GM23338 (cell line): Measurements from ENCODE around the gene BIRC3. TPM values are rescaled to one million over a fixed set of nuclear protein-coding genes. Genes with fewer than 3 reads are reported as not detected.

ENCODE experiments used
- ATAC-seq: fragments of 200-7000 bp; cut with Tn5 transposase; 3 replicates; pipeline ENCODE4 v1.9.1; 2020
- DNase-seq: peaks from one replicate; pipeline ENCODE4 v3.0.0-alpha.2; 2015; ENCODE audit warnings: low spot score
- H2AFZ ChIP-seq: fragments of 200-600 bp; sonication (generic); 2 replicates; pipeline ENCODE4 v1.8.0; 2016; ENCODE audit warnings: antibody characterized with exemption, mild to moderate bottlenecking, moderate library complexity
- H3F3A ChIP-seq: fragments of 200-600 bp; sonication (generic); replicated peaks from 2 replicates; pipeline ENCODE4 v1.8.0; 2017; ENCODE audit warnings: antibody characterized with exemption, mixed run types, low read depth
- H3K27ac ChIP-seq: fragments of 200-600 bp; sonication (generic); 2 replicates; pipeline ENCODE4 v1.6.1; 2016; ENCODE audit warnings: low read depth
- H3K27me3 ChIP-seq: fragments of 200-600 bp; sonication (generic); 2 replicates; pipeline ENCODE4 v1.8.0; 2016; ENCODE audit warnings: mild to moderate bottlenecking, mixed run types, moderate library complexity; ENCODE audit not compliant: insufficient read depth
- H3K36me3 ChIP-seq: fragments of 200-600 bp; sonication (generic); 2 replicates; pipeline ENCODE4 v1.8.0; 2016; ENCODE audit warnings: mild to moderate bottlenecking; ENCODE audit not compliant: insufficient read depth
- H3K4me1 ChIP-seq: fragments of 200-600 bp; sonication (generic); 2 replicates; pipeline ENCODE4 v1.8.0; 2016; ENCODE audit warnings: mild to moderate bottlenecking, moderate library complexity; ENCODE audit not compliant: insufficient read depth
- H3K4me2 ChIP-seq: fragments of 200-600 bp; sonication (generic); 2 replicates; pipeline ENCODE4 v1.7.1; 2017; ENCODE audit warnings: mixed run types
- H3K4me3 ChIP-seq: fragments of 200-600 bp; sonication (generic); 2 replicates; pipeline ENCODE4 v1.6.1; 2016; ENCODE audit warnings: mixed run types
- H3K79me2 ChIP-seq: fragments of 200-600 bp; sonication (generic); replicated peaks from 2 replicates; pipeline ENCODE4 v1.8.0; 2017; ENCODE audit warnings: mild to moderate bottlenecking; ENCODE audit not compliant: insufficient read depth
- H3K9me2 ChIP-seq: fragments of 200-600 bp; sonication (generic); 2 replicates; pipeline ENCODE4 v1.8.0; 2017; ENCODE audit not compliant: insufficient read depth
- H4K20me1 ChIP-seq: fragments of 200-600 bp; sonication (generic); replicated peaks from 2 replicates; pipeline ENCODE4 v1.8.0; 2017; ENCODE audit warnings: mild to moderate bottlenecking; ENCODE audit not compliant: insufficient read depth
- H3K27ac Mint-ChIP-seq: 2 replicates; pipeline ENCODE4 v1.8.0; 2020; ENCODE audit warnings: inconsistent platforms, mild to moderate bottlenecking, moderate library complexity, mixed read lengths
- H3K27me3 Mint-ChIP-seq: 3 replicates; pipeline ENCODE4 v1.8.0; 2022; ENCODE audit warnings: low read depth, mild to moderate bottlenecking, moderate library complexity, mixed read lengths, inconsistent platforms; ENCODE audit not compliant: insufficient read depth, poor library complexity
- H3K36me3 Mint-ChIP-seq: 3 replicates; pipeline ENCODE4 v1.8.0; 2021; ENCODE audit warnings: low read depth, mild to moderate bottlenecking, inconsistent platforms, moderate library complexity, mixed read lengths
- H3K4me1 Mint-ChIP-seq: 3 replicates; pipeline ENCODE4 v1.8.0; 2020; ENCODE audit warnings: mild to moderate bottlenecking, inconsistent platforms, mixed read lengths
- H3K4me3 Mint-ChIP-seq: 3 replicates; pipeline ENCODE4 v1.8.0; 2021; ENCODE audit warnings: moderate library complexity, mild to moderate bottlenecking, inconsistent platforms, mixed read lengths
- H3K9me3 Mint-ChIP-seq: 3 replicates; pipeline ENCODE4 v1.8.0; 2020; ENCODE audit warnings: moderate library complexity, mild to moderate bottlenecking, inconsistent platforms, mixed read lengths
- CREB1 ChIP-seq: fragments of 250-450 bp; sonication (Bioruptor Pico); IDR thresholded peaks from 2 replicates; pipeline ENCODE4 v1.5.0; 2020; ENCODE audit warnings: low read depth, mild to moderate bottlenecking, moderate library complexity
- ETS1 ChIP-seq: IDR thresholded peaks from 2 replicates; pipeline ENCODE4 v1.6.1; 2016; ENCODE audit warnings: antibody characterized with exemption
- EZH2phosphoT487 ChIP-seq: fragments of 200-600 bp; sonication (generic); IDR thresholded peaks from one replicate; pipeline ENCODE4 v1.8.1; 2018; ENCODE audit warnings: antibody characterized with exemption; ENCODE audit not compliant: unreplicated experiment
- NANOG ChIP-seq: IDR thresholded peaks from 2 replicates; pipeline ENCODE4 v1.6.1; 2016; ENCODE audit warnings: antibody characterized with exemption, borderline replicate concordance
- STAT1 ChIP-seq: IDR thresholded peaks from one replicate; pipeline ENCODE4 v1.6.1; 2016; ENCODE audit warnings: antibody characterized with exemption; ENCODE audit not compliant: unreplicated experiment
- ZNF114 ChIP-seq: fragments of 250-450 bp; sonication (Bioruptor Pico); IDR thresholded peaks from 2 replicates; pipeline ENCODE4 v1.5.0; 2020; ENCODE audit warnings: mild to moderate bottlenecking, moderate library complexity
- ZNF331 ChIP-seq: fragments of 250-450 bp; sonication (Bioruptor Pico); IDR thresholded peaks from 2 replicates; pipeline ENCODE4 v1.5.0; 2020; ENCODE audit warnings: low read depth, mild to moderate bottlenecking, moderate library complexity
- ZNF462 ChIP-seq: fragments of 250-450 bp; sonication (Bioruptor Pico); IDR thresholded peaks from 2 replicates; pipeline ENCODE4 v1.5.0; 2020; ENCODE audit warnings: mild to moderate bottlenecking, moderate library complexity
- polyA plus RNA-seq: library from polyadenylated mRNA; unstranded; fragments of >200 nt; fragmentation: Nextera tagmentation; extraction: Ambion mirVana; gene quantifications from 2 replicates; pipeline ENCODE4 v1.2.1, GENCODE V29; 2016
- total RNA-seq: library from RNA; depleted of rRNA; stranded (reverse); fragments of >200 nt; shearing (Covaris generic); gene quantifications from 2 replicates; pipeline ENCODE4 v1.2.3, GENCODE V29; 2014

Gene BIRC3
- total and polyA plus RNA-seq, 2 experiments from 2014 or later, result 0.03 TPM; not detected in 1

DNA sequence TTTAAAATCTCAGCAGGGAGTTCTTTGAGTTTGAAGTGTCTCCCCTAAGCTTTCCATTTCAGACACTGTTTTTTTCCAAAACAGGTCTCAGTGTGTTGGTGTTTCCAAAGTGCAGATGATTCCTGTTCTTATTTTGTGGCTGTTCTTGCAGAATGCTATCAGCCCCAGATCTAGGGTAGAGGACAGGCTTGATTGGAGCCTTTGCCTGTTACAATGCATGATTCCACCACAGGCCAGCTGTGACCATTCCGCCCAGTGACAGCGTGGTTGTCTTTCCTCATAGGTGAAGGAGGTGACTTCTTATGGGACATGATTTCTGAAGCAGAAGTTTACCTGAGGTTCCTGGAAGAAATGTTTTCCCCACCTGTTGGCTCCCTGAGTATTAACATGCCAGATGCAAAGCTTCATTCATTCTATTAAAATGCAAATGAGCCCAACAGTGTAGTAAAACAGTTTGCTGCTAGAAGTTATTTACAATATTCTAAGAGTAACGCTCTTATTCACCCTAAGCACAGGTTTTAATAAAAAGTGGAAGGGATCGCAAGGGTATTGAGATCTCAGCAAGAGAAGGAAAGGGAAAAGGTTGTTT lies 36.9 kb upstream of the BIRC3 start:
- 0 out of 2 replicates have a peak, but pooled peaks cover 2% of the 10 kb centered on the region for H3F3A ChIP-seq
- Mint-ChIP-seq H3K36me3 (no peaks in the 10 kb centered on the region; the same call in 2 of the 3 replicates), H3K4me1 (peaks cover 31% of the 10 kb centered on the region), H3K27me3 (peaks cover 3% of the 10 kb centered on the region), H3K4me3 (peak overlapping the region; percentile 48), H3K27ac (peak overlapping the region; percentile 72), H3K9me3 (peaks cover 3% of the 10 kb centered on the region; the same call in 1 of the 3 replicates)
- peak overlapping the region; percentile 11; the same call in 1 of the 2 replicates for H3K27ac ChIP-seq
- DNase-seq, result peak; percentile 36
- peaks cover 25% of the 10 kb centered on the region for H3K4me1 ChIP-seq
- H3K27me3 ChIP-seq, result no peaks in the 10 kb centered on the region
- H3K4me2 ChIP-seq, result peak overlapping the region; percentile 67
- H4K20me1 ChIP-seq, result no peaks in the 10 kb centered on the region
- no peak overlapping the region for H2AFZ ChIP-seq
- no peaks in the 10 kb centered on the region for H3K36me3 ChIP-seq
- no peaks in the 10 kb centered on the region for H3K9me2 ChIP-seq
- H3K79me2 ChIP-seq, result no peaks in the 10 kb centered on the region
- H3K4me3 ChIP-seq, result peak overlapping the region; percentile 23
- ATAC-seq, result peak; percentile 80
- no peak for TF ChIP-seq ETS1
- TF ChIP-seq EZH2phosphoT487, result no peak
- TF ChIP-seq CREB1, result no peak
- TF ChIP-seq ZNF462 (CRISPR knock-in tag), result peak; percentile 44; the same call in 1 of the 2 replicates
- TF ChIP-seq ZNF331 (CRISPR knock-in tag), result no peak
- TF ChIP-seq NANOG, result peak; percentile 8; the same call in 1 of the 2 replicates
- TF ChIP-seq STAT1, result no peak
- no peak for TF ChIP-seq ZNF114 (CRISPR knock-in tag)
